ENCODE results near the gene SHISA2. TPM values are rescaled to one million over a fixed set of nuclear protein-coding genes. Genes with fewer than 3 reads are reported as not detected.
"Not testable (repeated sequence)": the region's sequence is repeated elsewhere in the genome, so short reads cannot be mapped to it uniquely, and the experiment has no call there.

The SHISA2 gene
- total and polyA plus RNA-seq, 2 experiments from 2014 or later: 1.1 to 1.8 TPM

- peaks cover 2% of the 10 kb centered on the region for H3K27me3 ChIP-seq
- H3K9me2 ChIP-seq (replicated peaks; ENCODE audit: insufficient read depth): no peaks in the 10 kb centered on the region
- no peak overlapping the region for H2AFZ ChIP-seq
- H3K4me2 ChIP-seq: no peak overlapping the region
- no peaks in the 10 kb centered on the region for H3K4me1 ChIP-seq (ENCODE audit: insufficient read depth)
- H3K4me3 ChIP-seq: no peak overlapping the region
- no peaks in the 10 kb centered on the region for H3K79me2 ChIP-seq
- no peaks in the 10 kb centered on the region for H3K36me3 ChIP-seq (replicated peaks; ENCODE audit: insufficient read depth, low read depth)
- H3K27ac ChIP-seq: no peak overlapping the region
- H4K20me1 ChIP-seq (ENCODE audit: insufficient read depth, poor library complexity, severe bottlenecking): no peaks in the 10 kb centered on the region
- no peaks in the 10 kb centered on the region for H3K9me3 ChIP-seq (ENCODE audit: low read depth)
- no peak for DNase-seq (ENCODE audit: low spot score)
- TF ChIP-seq, protein P1, sequence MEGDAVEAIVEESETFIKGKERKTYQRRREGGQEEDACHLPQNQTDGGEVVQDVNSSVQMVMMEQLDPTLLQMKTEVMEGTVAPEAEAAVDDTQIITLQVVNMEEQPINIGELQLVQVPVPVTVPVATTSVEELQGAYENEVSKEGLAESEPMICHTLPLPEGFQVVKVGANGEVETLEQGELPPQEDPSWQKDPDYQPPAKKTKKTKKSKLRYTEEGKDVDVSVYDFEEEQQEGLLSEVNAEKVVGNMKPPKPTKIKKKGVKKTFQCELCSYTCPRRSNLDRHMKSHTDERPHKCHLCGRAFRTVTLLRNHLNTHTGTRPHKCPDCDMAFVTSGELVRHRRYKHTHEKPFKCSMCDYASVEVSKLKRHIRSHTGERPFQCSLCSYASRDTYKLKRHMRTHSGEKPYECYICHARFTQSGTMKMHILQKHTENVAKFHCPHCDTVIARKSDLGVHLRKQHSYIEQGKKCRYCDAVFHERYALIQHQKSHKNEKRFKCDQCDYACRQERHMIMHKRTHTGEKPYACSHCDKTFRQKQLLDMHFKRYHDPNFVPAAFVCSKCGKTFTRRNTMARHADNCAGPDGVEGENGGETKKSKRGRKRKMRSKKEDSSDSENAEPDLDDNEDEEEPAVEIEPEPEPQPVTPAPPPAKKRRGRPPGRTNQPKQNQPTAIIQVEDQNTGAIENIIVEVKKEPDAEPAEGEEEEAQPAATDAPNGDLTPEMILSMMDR (IDR thresholded peaks at IDR 0.05; ENCODE audit: poor library complexity): no peak
- TF ChIP-seq EZH2 (IDR thresholded peaks at IDR 0.05; ENCODE audit: borderline replicate concordance) (no peak), EZH2phosphoT487 (IDR thresholded peaks at IDR 0.05; ENCODE audit: low read depth, severe bottlenecking, unreplicated experiment) (no peak)
- 79% methylated on average over 6 of the region's 6 CpGs for WGBS (ENCODE audit: low lambda C conversion rate, missing lambda C conversion rate)
Measured at GRCh38 chr13:26075498-26075897, 23.7 kb upstream of the SHISA2 start.

DNA sequence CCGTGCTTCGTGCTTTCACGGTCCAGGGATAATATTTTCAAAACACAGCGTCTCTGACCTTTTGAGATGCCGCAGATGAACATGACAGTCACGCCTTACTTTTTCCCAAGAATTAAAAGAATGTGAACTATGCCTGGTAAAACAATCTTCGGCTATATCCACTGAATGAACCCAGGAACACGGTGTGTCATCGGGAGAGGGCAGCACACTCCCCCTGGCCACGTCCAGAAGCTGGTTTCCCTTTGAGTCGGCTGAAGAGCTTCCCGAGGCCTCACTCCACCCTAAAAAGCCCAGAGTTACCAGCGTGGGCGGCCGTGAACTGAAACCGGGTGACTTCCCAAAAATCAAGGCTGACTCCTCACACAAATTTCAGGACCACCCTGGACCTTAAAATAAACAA lies 22.9 kb upstream of the SHISA2 start:
- Histone ChIP-seq H3K9me2 (replicated peaks; ENCODE audit: insufficient read depth) (no peaks in the 10 kb centered on the region), H3K4me2 (no peak overlapping the region), H2AFZ (no peak overlapping the region), H3K27ac (no peak overlapping the region), H4K20me1 (ENCODE audit: insufficient read depth, poor library complexity, severe bottlenecking) (no peaks in the 10 kb centered on the region), H3K9me3 (ENCODE audit: low read depth) (no peaks in the 10 kb centered on the region), H3K27me3 (no peaks in the 10 kb centered on the region), H3K79me2 (no peaks in the 10 kb centered on the region), H3K4me3 (no peak overlapping the region), H3K36me3 (replicated peaks; ENCODE audit: insufficient read depth, low read depth) (no peaks in the 10 kb centered on the region), H3K4me1 (ENCODE audit: insufficient read depth) (no peaks in the 10 kb centered on the region)
- WGBS (ENCODE audit: low lambda C conversion rate, missing lambda C conversion rate): 36% methylated on average over 16 of the region's 16 CpGs
- DNase-seq (ENCODE audit: low spot score): peak; percentile 13
- no peak for TF ChIP-seq EZH2phosphoT487 (IDR thresholded peaks at IDR 0.05; ENCODE audit: low read depth, severe bottlenecking, unreplicated experiment)
- TF ChIP-seq, protein P1 (IDR thresholded peaks at IDR 0.05; ENCODE audit: poor library complexity): no peak
- no peak for TF ChIP-seq EZH2 (IDR thresholded peaks at IDR 0.05; ENCODE audit: borderline replicate concordance)

DNA sequence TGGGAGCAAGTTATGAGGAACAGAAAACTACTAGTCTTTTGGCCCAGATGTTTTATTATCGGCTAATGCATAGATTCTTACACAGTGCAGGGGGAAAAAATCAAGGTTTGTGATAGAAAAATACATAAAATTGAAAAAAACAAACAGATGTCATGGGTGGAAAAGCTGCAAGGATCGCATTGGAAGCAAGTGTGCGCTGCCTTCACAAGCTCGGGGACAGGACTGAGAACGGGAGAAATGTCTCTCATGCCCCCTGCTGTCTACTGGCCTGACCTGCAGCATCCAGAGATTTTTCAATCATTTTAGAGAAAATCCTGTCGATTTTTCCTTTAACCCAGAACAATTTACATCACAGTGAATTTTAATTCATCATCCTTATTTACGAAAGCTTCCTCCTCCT lies 20.5 kb upstream of the SHISA2 start:
- not testable (repeated sequence) for H2AFZ ChIP-seq; H3K4me3 ChIP-seq; DNase-seq (ENCODE audit: low spot score); H3K79me2 ChIP-seq; H3K36me3 ChIP-seq (replicated peaks; ENCODE audit: insufficient read depth, low read depth); H3K9me2 ChIP-seq (replicated peaks; ENCODE audit: insufficient read depth); H3K9me3 ChIP-seq (ENCODE audit: low read depth); H3K4me1 ChIP-seq (ENCODE audit: insufficient read depth); H3K4me2 ChIP-seq; H4K20me1 ChIP-seq (ENCODE audit: insufficient read depth, poor library complexity, severe bottlenecking); H3K27ac ChIP-seq; H3K27me3 ChIP-seq
- 8% methylated on average over 5 of the region's 7 CpGs for WGBS (ENCODE audit: low lambda C conversion rate, missing lambda C conversion rate)
- TF ChIP-seq, protein P1 (IDR thresholded peaks at IDR 0.05; ENCODE audit: poor library complexity): peak; percentile 8

GRCh38 chr13:26071691-26072090 lies 19.9 kb upstream of the SHISA2 start:
- no peaks in the 10 kb centered on the region for H3K4me1 ChIP-seq (ENCODE audit: insufficient read depth)
- no peak for TF ChIP-seq EZH2 (IDR thresholded peaks at IDR 0.05; ENCODE audit: borderline replicate concordance)
- TF ChIP-seq, protein P1 (IDR thresholded peaks at IDR 0.05; ENCODE audit: poor library complexity): no peak
- TF ChIP-seq EZH2phosphoT487 (IDR thresholded peaks at IDR 0.05; ENCODE audit: low read depth, severe bottlenecking, unreplicated experiment): no peak
- no peaks in the 10 kb centered on the region for H3K36me3 ChIP-seq (replicated peaks; ENCODE audit: insufficient read depth, low read depth)
- 81% methylated on average over 2 of the region's 2 CpGs for WGBS (ENCODE audit: low lambda C conversion rate, missing lambda C conversion rate)
- no peaks in the 10 kb centered on the region for H3K79me2 ChIP-seq
- H3K27ac ChIP-seq: no peak overlapping the region
- DNase-seq (ENCODE audit: low spot score): no peak
- H3K4me2 ChIP-seq: no peak overlapping the region
- no peak overlapping the region for H3K4me3 ChIP-seq
- no peaks in the 10 kb centered on the region for H4K20me1 ChIP-seq (ENCODE audit: insufficient read depth, poor library complexity, severe bottlenecking)
- H3K27me3 ChIP-seq: no peaks in the 10 kb centered on the region
- no peak overlapping the region for H2AFZ ChIP-seq
- H3K9me3 ChIP-seq (ENCODE audit: low read depth): no peaks in the 10 kb centered on the region
- H3K9me2 ChIP-seq (replicated peaks; ENCODE audit: insufficient read depth): no peaks in the 10 kb centered on the region

DNA sequence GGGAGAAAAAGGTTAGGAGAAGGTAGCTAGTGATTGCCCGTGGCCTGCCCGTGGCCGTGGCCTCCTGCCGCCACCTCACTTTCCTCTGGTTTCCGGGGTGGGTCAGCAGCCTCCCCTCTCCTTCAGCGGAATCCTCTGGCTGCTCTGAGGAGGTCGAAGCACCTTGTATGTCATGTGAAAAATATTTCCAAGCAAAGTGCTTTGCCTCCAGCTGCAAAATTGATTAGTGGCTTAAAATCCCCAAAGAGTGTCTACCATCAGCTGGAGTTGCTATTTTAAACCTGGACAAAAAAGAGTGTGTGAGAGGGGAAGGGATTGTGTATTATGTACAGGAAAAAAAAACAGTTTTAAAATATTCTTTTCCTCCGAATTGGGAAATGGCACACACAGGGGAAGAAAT lies 17.8 kb upstream of the SHISA2 start:
- not testable (repeated sequence) for H3K9me2 ChIP-seq (replicated peaks; ENCODE audit: insufficient read depth); H3K79me2 ChIP-seq; H3K9me3 ChIP-seq (ENCODE audit: low read depth); H3K27me3 ChIP-seq; H2AFZ ChIP-seq; H3K4me2 ChIP-seq; H3K4me3 ChIP-seq; H3K27ac ChIP-seq; DNase-seq (ENCODE audit: low spot score); H3K36me3 ChIP-seq (replicated peaks; ENCODE audit: insufficient read depth, low read depth); H4K20me1 ChIP-seq (ENCODE audit: insufficient read depth, poor library complexity, severe bottlenecking); H3K4me1 ChIP-seq (ENCODE audit: insufficient read depth)
- WGBS (ENCODE audit: low lambda C conversion rate, missing lambda C conversion rate): 88% methylated on average over 8 of the region's 8 CpGs

GRCh38 chr13:26068372-26068771 lies 16.6 kb upstream of the SHISA2 start:
- H3K27ac ChIP-seq; H2AFZ ChIP-seq; H3K4me1 ChIP-seq (ENCODE audit: insufficient read depth); H3K27me3 ChIP-seq; H3K9me2 ChIP-seq (replicated peaks; ENCODE audit: insufficient read depth); H3K4me3 ChIP-seq; H3K4me2 ChIP-seq; H3K9me3 ChIP-seq (ENCODE audit: low read depth); H3K36me3 ChIP-seq (replicated peaks; ENCODE audit: insufficient read depth, low read depth); DNase-seq (ENCODE audit: low spot score); H3K79me2 ChIP-seq; H4K20me1 ChIP-seq (ENCODE audit: insufficient read depth, poor library complexity, severe bottlenecking): not testable (repeated sequence)
- WGBS (ENCODE audit: low lambda C conversion rate, missing lambda C conversion rate): 97% methylated on average over 2 of the region's 2 CpGs

Measured in hepatocyte (in vitro differentiated cells).